ENCODE data around the gene GSTT2.
"Not testable (repeated sequence)": the region's sequence is repeated elsewhere in the genome, so short reads cannot be mapped to it uniquely, and the experiment has no call there.

The GSTT2 gene

GRCh38 chr22:23997092-23997491 is 17.2 kb downstream of the GSTT2 start:
- Histone ChIP-seq H3K9me3 (ENCODE audit: control insufficient read depth, low read length) (no peaks in the 10 kb centered on the region), H3K36me3 (ENCODE audit: control insufficient read depth, insufficient read depth, low read length) (no peaks in the 10 kb centered on the region)

DNA sequence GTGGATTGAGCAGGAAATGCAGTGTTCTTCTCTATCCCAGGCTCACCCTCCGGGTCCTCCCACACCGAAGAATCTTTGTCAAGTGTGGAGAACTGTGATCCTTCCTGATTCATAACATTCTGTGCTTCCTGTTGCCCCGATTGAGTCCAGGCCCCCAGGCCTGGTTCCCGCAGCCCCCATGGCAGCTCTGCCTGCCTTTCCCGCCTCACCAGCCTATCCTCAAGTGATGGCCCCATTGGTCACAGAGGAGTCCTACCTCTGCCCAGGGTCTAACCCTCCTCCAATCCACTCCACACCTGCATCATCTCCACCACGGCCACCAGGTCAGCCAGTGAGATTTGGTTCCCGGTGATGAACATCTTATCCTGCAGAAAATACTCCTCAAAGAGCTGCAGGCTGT is 19.8 kb downstream of the GSTT2 start:
- not testable (repeated sequence) for H3K36me3 ChIP-seq (ENCODE audit: control insufficient read depth, insufficient read depth, low read length); DNase-seq; H3K4me3 ChIP-seq (ENCODE audit: insufficient read depth, low read depth, low read length, poor library complexity, severe bottlenecking); H3K27me3 ChIP-seq (replicated peaks; ENCODE audit: control insufficient read depth, insufficient read depth, low read length, poor library complexity, severe bottlenecking); H3K4me1 ChIP-seq (ENCODE audit: control insufficient read depth, insufficient read depth, low read length, poor library complexity, severe bottlenecking); H3K9me3 ChIP-seq (ENCODE audit: control insufficient read depth, low read length); H3K27ac ChIP-seq (ENCODE audit: insufficient read depth, low read length, poor library complexity, severe bottlenecking)

More at GRCh38 chr22:23997092-23997491, 17.2 kb downstream of the GSTT2 start:
- no peak for DNase-seq
- no peaks in the 10 kb centered on the region for H3K27me3 ChIP-seq (replicated peaks; ENCODE audit: control insufficient read depth, insufficient read depth, low read length, poor library complexity, severe bottlenecking)
- no peak overlapping the region for H3K27ac ChIP-seq (ENCODE audit: insufficient read depth, low read length, poor library complexity, severe bottlenecking)
- H3K4me1 ChIP-seq (ENCODE audit: control insufficient read depth, insufficient read depth, low read length, poor library complexity, severe bottlenecking), result no peaks in the 10 kb centered on the region
- no peak overlapping the region for H3K4me3 ChIP-seq (ENCODE audit: insufficient read depth, low read depth, low read length, poor library complexity, severe bottlenecking)

- Histone ChIP-seq H3K9me3 (ENCODE audit: control insufficient read depth, low read length) (no peaks in the 10 kb centered on the region), H3K4me3 (ENCODE audit: insufficient read depth, low read depth, low read length, poor library complexity, severe bottlenecking) (no peak overlapping the region), H3K27ac (ENCODE audit: insufficient read depth, low read length, poor library complexity, severe bottlenecking) (no peak overlapping the region), H3K27me3 (replicated peaks; ENCODE audit: control insufficient read depth, insufficient read depth, low read length, poor library complexity, severe bottlenecking) (no peaks in the 10 kb centered on the region), H3K36me3 (ENCODE audit: control insufficient read depth, insufficient read depth, low read length) (no peaks in the 10 kb centered on the region), H3K4me1 (ENCODE audit: control insufficient read depth, insufficient read depth, low read length, poor library complexity, severe bottlenecking) (no peaks in the 10 kb centered on the region)
- no peak for DNase-seq
Measured at GRCh38 chr22:24001314-24001713, 21.4 kb downstream of the GSTT2 start.

- no peak overlapping the region for H3K27ac ChIP-seq (ENCODE audit: insufficient read depth, low read length, poor library complexity, severe bottlenecking)
- H3K36me3 ChIP-seq (ENCODE audit: control insufficient read depth, insufficient read depth, low read length), result no peaks in the 10 kb centered on the region
- no peaks in the 10 kb centered on the region for H3K27me3 ChIP-seq (replicated peaks; ENCODE audit: control insufficient read depth, insufficient read depth, low read length, poor library complexity, severe bottlenecking)
- H3K4me3 ChIP-seq (ENCODE audit: insufficient read depth, low read depth, low read length, poor library complexity, severe bottlenecking), result no peak overlapping the region
- H3K9me3 ChIP-seq (ENCODE audit: control insufficient read depth, low read length), result no peaks in the 10 kb centered on the region
- H3K4me1 ChIP-seq (ENCODE audit: control insufficient read depth, insufficient read depth, low read length, poor library complexity, severe bottlenecking), result no peaks in the 10 kb centered on the region
- no peak for DNase-seq
Measured at GRCh38 chr22:24002272-24002671, 22.3 kb downstream of the GSTT2 start.

- H3K4me1 ChIP-seq (ENCODE audit: control insufficient read depth, insufficient read depth, low read length, poor library complexity, severe bottlenecking), result no peaks in the 10 kb centered on the region
- no peak overlapping the region for H3K27ac ChIP-seq (ENCODE audit: insufficient read depth, low read length, poor library complexity, severe bottlenecking)
- H3K4me3 ChIP-seq (ENCODE audit: insufficient read depth, low read depth, low read length, poor library complexity, severe bottlenecking), result no peak overlapping the region
- no peaks in the 10 kb centered on the region for H3K27me3 ChIP-seq (replicated peaks; ENCODE audit: control insufficient read depth, insufficient read depth, low read length, poor library complexity, severe bottlenecking)
- H3K9me3 ChIP-seq (ENCODE audit: control insufficient read depth, low read length), result no peaks in the 10 kb centered on the region
- no peak for DNase-seq
- H3K36me3 ChIP-seq (ENCODE audit: control insufficient read depth, insufficient read depth, low read length), result no peaks in the 10 kb centered on the region
Measured at GRCh38 chr22:24002851-24003250, 22.9 kb downstream of the GSTT2 start.

DNA sequence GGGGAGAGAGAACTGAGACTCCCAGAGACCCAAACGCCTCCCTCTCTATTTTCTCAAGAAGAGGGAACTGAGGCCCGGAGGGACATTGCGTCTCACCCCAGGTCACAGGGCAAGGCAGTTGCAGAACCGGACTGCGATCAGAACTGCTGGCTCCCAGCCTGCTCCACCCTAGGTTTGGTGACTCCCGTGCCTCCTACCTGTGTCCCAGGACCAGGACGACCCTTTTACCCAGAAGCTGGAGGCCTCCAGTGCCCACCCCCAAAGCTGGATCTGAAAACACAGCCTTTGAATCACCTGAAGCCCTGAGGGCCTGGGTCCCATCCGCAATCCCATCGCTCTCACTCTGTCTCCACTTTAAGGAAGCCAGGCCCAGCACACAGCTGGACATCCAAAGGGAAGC is 24.0 kb downstream of the GSTT2 start:
- no peak for DNase-seq
- Histone ChIP-seq H3K36me3 (ENCODE audit: control insufficient read depth, insufficient read depth, low read length) (no peaks in the 10 kb centered on the region), H3K4me3 (ENCODE audit: insufficient read depth, low read depth, low read length, poor library complexity, severe bottlenecking) (no peak overlapping the region), H3K27me3 (replicated peaks; ENCODE audit: control insufficient read depth, insufficient read depth, low read length, poor library complexity, severe bottlenecking) (no peaks in the 10 kb centered on the region), H3K4me1 (ENCODE audit: control insufficient read depth, insufficient read depth, low read length, poor library complexity, severe bottlenecking) (no peaks in the 10 kb centered on the region), H3K27ac (ENCODE audit: insufficient read depth, low read length, poor library complexity, severe bottlenecking) (no peak overlapping the region), H3K9me3 (ENCODE audit: control insufficient read depth, low read length) (no peaks in the 10 kb centered on the region)

- no peak within 1 kb of the TSS for H3K4me3 ChIP-seq (ENCODE audit: insufficient read depth, low read depth, low read length, poor library complexity, severe bottlenecking)
- H3K27ac ChIP-seq (ENCODE audit: insufficient read depth, low read length, poor library complexity, severe bottlenecking), result no peak within 1 kb of the TSS
- no peaks in the 10 kb centered on the region for H3K4me1 ChIP-seq (ENCODE audit: control insufficient read depth, insufficient read depth, low read length, poor library complexity, severe bottlenecking)
- H3K27me3 ChIP-seq (replicated peaks; ENCODE audit: control insufficient read depth, insufficient read depth, low read length, poor library complexity, severe bottlenecking), result no peaks in the 10 kb centered on the region
- no peaks in the 10 kb centered on the region for H3K9me3 ChIP-seq (ENCODE audit: control insufficient read depth, low read length)
- no peaks in the 10 kb centered on the region for H3K36me3 ChIP-seq (ENCODE audit: control insufficient read depth, insufficient read depth, low read length)
- no peak for DNase-seq
Measured at GRCh38 chr22:24005201-24005600, 25.3 kb downstream of the GSTT2 start, which contains the start of gene GSTT4. Gene GSTT4, minus strand, starts transcription at chr22:24005453. Its CDS starts 97 bp downstream, at chr22:24005356.

GRCh38 chr22:24006207-24006913 is 26.4 kb downstream of the GSTT2 start:
- Histone ChIP-seq H3K4me3 (ENCODE audit: insufficient read depth, low read depth, low read length, poor library complexity, severe bottlenecking) (no peak overlapping the region), H3K9me3 (ENCODE audit: control insufficient read depth, low read length) (no peaks in the 10 kb centered on the region), H3K27me3 (replicated peaks; ENCODE audit: control insufficient read depth, insufficient read depth, low read length, poor library complexity, severe bottlenecking) (no peaks in the 10 kb centered on the region), H3K4me1 (ENCODE audit: control insufficient read depth, insufficient read depth, low read length, poor library complexity, severe bottlenecking) (no peaks in the 10 kb centered on the region), H3K36me3 (ENCODE audit: control insufficient read depth, insufficient read depth, low read length) (no peaks in the 10 kb centered on the region), H3K27ac (ENCODE audit: insufficient read depth, low read length, poor library complexity, severe bottlenecking) (no peak overlapping the region)
- DNase-seq, result no peak

DNA sequence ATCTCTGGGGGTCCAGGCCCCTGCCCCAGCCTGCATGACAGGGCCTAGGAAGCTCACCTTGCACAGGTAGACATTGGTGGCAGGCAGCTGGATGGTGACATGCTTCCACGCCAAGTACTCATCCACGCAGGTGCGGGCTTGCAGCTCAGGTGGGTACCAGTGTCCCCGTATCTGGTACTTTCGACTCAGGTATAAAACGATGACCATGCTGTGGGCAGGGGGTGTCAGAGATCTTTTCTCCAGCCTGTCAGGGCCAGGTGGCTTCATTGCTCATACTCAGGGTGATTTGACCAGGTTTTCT is 26.9 kb downstream of the GSTT2 start:
- no peaks in the 10 kb centered on the region for H3K4me1 ChIP-seq (ENCODE audit: control insufficient read depth, insufficient read depth, low read length, poor library complexity, severe bottlenecking)
- no peaks in the 10 kb centered on the region for H3K27me3 ChIP-seq (replicated peaks; ENCODE audit: control insufficient read depth, insufficient read depth, low read length, poor library complexity, severe bottlenecking)
- no peak for DNase-seq
- H3K27ac ChIP-seq (ENCODE audit: insufficient read depth, low read length, poor library complexity, severe bottlenecking), result no peak overlapping the region
- no peaks in the 10 kb centered on the region for H3K36me3 ChIP-seq (ENCODE audit: control insufficient read depth, insufficient read depth, low read length)
- H3K4me3 ChIP-seq (ENCODE audit: insufficient read depth, low read depth, low read length, poor library complexity, severe bottlenecking), result no peak overlapping the region
- H3K9me3 ChIP-seq (ENCODE audit: control insufficient read depth, low read length), result no peaks in the 10 kb centered on the region

DNA sequence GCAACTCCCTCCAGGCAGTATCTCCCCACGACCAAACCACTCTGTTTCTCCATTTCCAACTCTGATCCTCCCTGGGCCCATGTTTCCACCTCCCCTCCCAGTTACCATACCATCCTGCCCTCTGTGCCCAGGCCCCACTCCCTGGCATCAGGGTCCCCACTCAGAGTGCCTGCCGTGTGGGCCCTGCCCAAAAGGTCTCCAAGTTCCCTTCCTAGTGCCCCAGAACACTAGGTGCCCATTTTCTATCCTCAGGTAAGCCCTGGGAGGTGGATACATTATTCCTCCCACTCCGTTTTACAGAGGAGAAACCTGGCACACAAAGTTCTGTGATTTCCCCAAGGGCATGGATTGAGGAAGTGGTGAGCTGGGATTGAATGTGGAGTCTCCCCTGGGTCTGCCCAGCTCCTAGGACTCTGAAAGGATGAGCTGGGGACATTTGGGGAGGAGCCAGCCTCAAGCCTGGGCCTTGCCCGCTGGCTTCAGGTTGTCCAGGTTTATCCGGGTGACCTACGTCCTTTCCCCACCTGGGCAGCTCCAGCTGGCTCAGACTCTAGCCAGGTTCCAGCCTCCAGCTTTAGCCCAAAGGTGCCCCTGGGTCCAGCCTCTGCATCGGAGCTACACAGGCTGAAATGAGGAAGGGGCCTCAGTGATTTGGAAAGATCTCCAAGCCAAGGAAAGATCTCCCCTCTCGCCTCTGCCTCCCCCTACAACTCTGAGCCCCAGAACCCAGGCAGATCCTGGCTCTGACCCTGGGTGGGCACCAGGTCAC is 27.5 kb downstream of the GSTT2 start:
- H3K36me3 ChIP-seq (ENCODE audit: control insufficient read depth, insufficient read depth, low read length), result no peaks in the 10 kb centered on the region
- no peak overlapping the region for H3K27ac ChIP-seq (ENCODE audit: insufficient read depth, low read length, poor library complexity, severe bottlenecking)
- H3K27me3 ChIP-seq (replicated peaks; ENCODE audit: control insufficient read depth, insufficient read depth, low read length, poor library complexity, severe bottlenecking), result no peaks in the 10 kb centered on the region
- DNase-seq, result no peak
- no peaks in the 10 kb centered on the region for H3K4me1 ChIP-seq (ENCODE audit: control insufficient read depth, insufficient read depth, low read length, poor library complexity, severe bottlenecking)
- no peaks in the 10 kb centered on the region for H3K9me3 ChIP-seq (ENCODE audit: control insufficient read depth, low read length)
- no peak overlapping the region for H3K4me3 ChIP-seq (ENCODE audit: insufficient read depth, low read depth, low read length, poor library complexity, severe bottlenecking)

All from effector memory CD4-positive, alpha-beta T cell (primary cell).